Left ventricle myocardium inferior (tissue), 1 donor: Measurements from ENCODE around the gene STN1. TPM values are rescaled to one million over a fixed set of nuclear protein-coding genes. Genes with fewer than 3 reads are reported as not detected.

Source experiments
- DNase-seq: peaks from one replicate; pipeline ENCODE4 v3.0.0-alpha.2; 2020
- H3K27ac ChIP-seq: fragments of 200-600 bp; replicated peaks from 2 replicates; pipeline ENCODE4 v1.8.0; 2021
- H3K27me3 ChIP-seq: fragments of 200-600 bp; 2 replicates; pipeline ENCODE4 v1.8.0; 2021; ENCODE audit warnings: low read depth
- H3K36me3 ChIP-seq: fragments of 200-600 bp; 2 replicates; pipeline ENCODE4 v1.8.0; 2021
- H3K4me1 ChIP-seq: fragments of 200-600 bp; 2 replicates; pipeline ENCODE4 v1.8.0; 2021
- H3K4me3 ChIP-seq: fragments of 200-600 bp; 2 replicates; pipeline ENCODE4 v1.8.0; 2021; ENCODE audit warnings: mild to moderate bottlenecking, moderate library complexity
- H3K9me3 ChIP-seq: fragments of 200-600 bp; replicated peaks from 2 replicates; pipeline ENCODE4 v1.8.0; 2021
- CTCF ChIP-seq: fragments of 200-600 bp; IDR thresholded peaks from 2 replicates; pipeline ENCODE4 v1.8.0; 2021; ENCODE audit warnings: antibody characterized with exemption, mild to moderate bottlenecking, borderline replicate concordance
- intact Hi-C: fragments of 100-400 bp; cut with micrococcal nuclease; formaldehyde crosslinking; loops from one replicate; pipeline ENCODE4 v1.11.0; 2022
- total RNA-seq: library from RNA; stranded (reverse); fragmentation: NEBNext Ultra II Directional; extraction: Animal tissue kit (Norgen Biotek cat#: 25700); gene quantifications from one replicate; pipeline ENCODE4 v1.2.1, GENCODE V29; 2021
- donor health status: DM: no; HTN: yes; CAD: no; lungs with severe emphysema.

The STN1 gene
- total RNA-seq, 1 donor from 2014 or later: 30.7 TPM

- Histone ChIP-seq H3K4me3 (no peak overlapping the region), H3K36me3 (no peaks in the 10 kb centered on the region), H3K9me3 (no peaks in the 10 kb centered on the region), H3K27me3 (no peaks in the 10 kb centered on the region), H3K4me1 (peaks cover 17% of the 10 kb centered on the region), H3K27ac (no peak overlapping the region)
- TF ChIP-seq CTCF: no peak
- DNase-seq: no peak
- intact Hi-C loops: no loop called here
Measured at GRCh38 chr10:103922659-103923058, 4.7 kb upstream of the STN1 start.

DNA sequence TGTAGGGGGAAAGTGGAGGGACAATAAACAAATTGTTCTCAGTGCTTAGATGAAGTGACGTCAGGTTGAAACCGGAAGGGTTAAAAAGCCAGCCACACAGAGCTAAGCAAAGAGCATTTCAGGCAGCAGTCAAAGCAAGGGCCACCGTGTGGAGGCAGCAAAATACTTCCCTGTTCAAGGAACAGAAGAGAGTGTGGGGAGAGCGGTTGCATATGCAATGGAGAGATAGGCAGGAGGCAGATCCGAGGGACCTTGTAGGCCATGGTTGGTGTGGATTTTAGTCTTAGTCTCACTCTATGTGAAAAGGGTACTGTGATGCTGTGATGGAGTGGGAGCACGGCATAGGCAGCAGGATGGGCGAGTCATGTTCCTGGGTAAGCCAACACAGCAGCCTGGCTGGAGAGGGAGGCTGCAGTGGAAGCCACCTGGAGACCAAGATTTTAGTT, 3.8 kb upstream of the STN1 start:
- Histone ChIP-seq H3K36me3 (no peaks in the 10 kb centered on the region), H3K4me3 (no peak overlapping the region), H3K27me3 (no peaks in the 10 kb centered on the region), H3K9me3 (no peaks in the 10 kb centered on the region), H3K4me1 (peaks cover 26% of the 10 kb centered on the region), H3K27ac (no peak overlapping the region)
- intact Hi-C loops: no loop called here
- no peak for DNase-seq
- no peak for TF ChIP-seq CTCF

- Histone ChIP-seq H3K9me3 (no peaks in the 10 kb centered on the region), H3K36me3 (no peaks in the 10 kb centered on the region), H3K27me3 (no peaks in the 10 kb centered on the region), H3K4me1 (peaks cover 31% of the 10 kb centered on the region), H3K27ac (no peak overlapping the region), H3K4me3 (no peak overlapping the region)
- intact Hi-C loops: no loop called here
- no peak for TF ChIP-seq CTCF
- DNase-seq: no peak
Measured at GRCh38 chr10:103921248-103921647, 3.3 kb upstream of the STN1 start.

- H3K4me3 ChIP-seq: no peak overlapping the region
- peaks cover 4% of the 10 kb centered on the region for H3K9me3 ChIP-seq
- intact Hi-C loops: no loop called here
- peaks cover 45% of the 10 kb centered on the region for H3K4me1 ChIP-seq
- no peak for TF ChIP-seq CTCF
- no peak for DNase-seq
- no peaks in the 10 kb centered on the region for H3K36me3 ChIP-seq
- no peaks in the 10 kb centered on the region for H3K27me3 ChIP-seq
- no peak overlapping the region for H3K27ac ChIP-seq
Measured at GRCh38 chr10:103919648-103920025, 1.7 kb upstream of the STN1 start.

GRCh38 chr10:103917302-103918052, 507 bp downstream of the STN1 start:
- DNase-seq: peak; percentile 56
- peaks cover 6% of the 10 kb centered on the region for H3K9me3 ChIP-seq
- H3K4me3 ChIP-seq: peak overlapping the region; percentile 78
- no peak for TF ChIP-seq CTCF
- H3K27me3 ChIP-seq: no peaks in the 10 kb centered on the region
- intact Hi-C loops: no loop called here
- H3K36me3 ChIP-seq: peaks cover 8% of the 10 kb centered on the region
- peaks cover 51% of the 10 kb centered on the region for H3K4me1 ChIP-seq
- H3K27ac ChIP-seq: peak overlapping the region; percentile 98
